HepG2 (cell line): ENCODE measurements around the gene RPA1. TPM values are rescaled to one million over a fixed set of nuclear protein-coding genes. Genes with fewer than 3 reads are reported as not detected.

ENCODE experiments used
- ATAC-seq: fragments of 200-7000 bp; cut with Tn5 transposase; 3 replicates; pipeline ENCODE4 v1.9.1; 2020; ENCODE audit warnings: mild to moderate bottlenecking, moderate library complexity
- BruUV-seq: library from RNA; stranded (reverse); fragments of 400-500 nt; replicated peaks from 2 replicates; lab custom pipeline; 2021; lab: Mats Ljungman, UMichigan
- CTCF ChIA-PET: fragments of 300-600 bp; formaldehyde crosslinking; extraction: SDS; loops from one replicate; lab custom pipeline; 2021; ENCODE audit warnings: low total read pairs, inconsistent platforms, low intra/inter-chr PET ratio; lab: Yijun Ruan, JAX
- POLR2A ChIA-PET: fragments of 350-600 bp; sonication (Branson Sonifier 250); formaldehyde crosslinking; loops from one replicate; lab custom pipeline; 2020; ENCODE audit warnings: antibody characterized with exemption, inconsistent platforms; lab: Yijun Ruan, JAX
- DNase-seq: peaks from one replicate; pipeline ENCODE4 v3.0.0-alpha.2; 2015; ENCODE audit warnings: low spot score
- FAIRE-seq: peaks from 3 replicates; lab custom pipeline; 2011; peaks lifted over from hg19 to GRCh38; lab: Jason Lieb, UNC
- H2AFZ ChIP-seq: one replicate; pipeline ENCODE4 v1.6.1; 2011; ENCODE audit warnings: low read length, inconsistent platforms
- H3K27ac ChIP-seq: fragments of 300-600 bp; 3 replicates; pipeline ENCODE4 v1.8.0; 2011; ENCODE audit warnings: mixed run types, mild to moderate bottlenecking, mixed read lengths, low read length, inconsistent platforms; ENCODE audit not compliant: insufficient read depth; ENCODE audit errors: extremely low read length
- H3K27me3 ChIP-seq, 2 experiments: fragments of 200-600 bp in 1 of 2; 2 replicates in 1 of 2; 3 replicates in 1 of 2; pipeline versions ENCODE4 v1.6.0 to v1.8.0; 2011; ENCODE audit warnings: low read length in 2 of 2, mild to moderate bottlenecking in 2 of 2, moderate library complexity in 2 of 2, inconsistent platforms in 1 of 2; ENCODE audit not compliant: insufficient read depth in 2 of 2, control insufficient read depth in 1 of 2
- H3K36me3 ChIP-seq, 2 experiments: fragments of 200-600 bp in 1 of 2; replicated peaks in 1 of 2; 2 replicates in 1 of 2; 3 replicates in 1 of 2; pipeline versions ENCODE4 v1.5.1 to v1.8.0; 2011; ENCODE audit warnings: low read length in 2 of 2, inconsistent platforms in 1 of 2; ENCODE audit not compliant: insufficient read depth in 2 of 2, control insufficient read depth in 1 of 2
- H3K4me1 ChIP-seq: 2 replicates; pipeline ENCODE4 v1.5.1; 2012; ENCODE audit warnings: low read length, inconsistent platforms; ENCODE audit not compliant: insufficient read depth
- H3K4me2 ChIP-seq: 2 replicates; pipeline ENCODE4 v1.6.0; 2011; ENCODE audit warnings: low read depth, low read length, inconsistent platforms
- H3K4me3 ChIP-seq, 3 experiments: fragments of 200-600 bp in 1 of 3; sonication (generic), shearing (Covaris generic) in 1 of 3; replicated peaks in 1 of 3; 2 replicates each; pipeline ENCODE4 v1.5.1; 2011 to 2016; ENCODE audit warnings: low read length in 3 of 3, inconsistent platforms in 2 of 3, low read depth in 2 of 3, mild to moderate bottlenecking in 2 of 3, control low read depth in 1 of 3, mixed read lengths in 1 of 3; ENCODE audit not compliant: insufficient read depth in 1 of 3
- H3K79me2 ChIP-seq: one replicate; pipeline ENCODE4 v1.6.1; 2011; ENCODE audit warnings: low read length, inconsistent platforms; ENCODE audit not compliant: insufficient read depth
- H3K9ac ChIP-seq: 2 replicates; pipeline ENCODE4 v1.6.0; 2011; ENCODE audit warnings: mild to moderate bottlenecking, low read depth, low read length, inconsistent platforms; ENCODE audit not compliant: insufficient read depth
- H3K9me3 ChIP-seq: 2 replicates; pipeline ENCODE4 v1.5.1; 2012; ENCODE audit warnings: mild to moderate bottlenecking, low read length
- H4K20me1 ChIP-seq: 2 replicates; pipeline ENCODE4 v1.6.0; 2011; ENCODE audit warnings: inconsistent platforms, mild to moderate bottlenecking, low read length, moderate library complexity; ENCODE audit not compliant: insufficient read depth
- AHR ChIP-seq: IDR thresholded peaks from 2 replicates; pipeline ENCODE4 v1.6.1; 2018; ENCODE audit warnings: missing genetic modification reagents, missing compliant biosample characterization
- ATRX ChIP-seq: sonication (generic); formaldehyde crosslinking; IDR thresholded peaks from 2 replicates; pipeline ENCODE4 v1.4.0; 2020; ENCODE audit warnings: missing genetic modification reagents, borderline replicate concordance
- HDAC2 ChIP-seq: sonication (generic); formaldehyde crosslinking; IDR thresholded peaks from 2 replicates; pipeline ENCODE4 v1.4.0; 2020; ENCODE audit warnings: missing genetic modification reagents
- PHF8 ChIP-seq: sonication (generic); formaldehyde crosslinking; IDR thresholded peaks from 2 replicates; pipeline ENCODE4 v1.5.0; 2020; ENCODE audit warnings: missing genetic modification reagents
- RORA ChIP-seq: sonication (generic); formaldehyde crosslinking; IDR thresholded peaks from 2 replicates; pipeline ENCODE4 v1.5.0; 2020; ENCODE audit warnings: mild to moderate bottlenecking, missing genetic modification reagents, moderate library complexity
- SP4 ChIP-seq: sonication (generic); formaldehyde crosslinking; IDR thresholded peaks from 2 replicates; pipeline ENCODE4 v1.8.1; 2023; ENCODE audit warnings: mild to moderate bottlenecking, missing genetic modification reagents
- ZNF460 ChIP-seq: sonication (generic); formaldehyde crosslinking; IDR thresholded peaks from 2 replicates; pipeline ENCODE4 v1.5.1; 2020; ENCODE audit warnings: missing genetic modification reagents, mild to moderate bottlenecking, borderline replicate concordance
- WGBS: methylation state at CpG from one replicate; pipeline ENCODE4 v1.1.6; 2017; ENCODE audit warnings: low lambda C conversion rate; 5-methylcytosine and 5-hydroxymethylcytosine counted together
- in situ Hi-C: cut with HindIII; loops from 2 replicates; pipeline ENCODE4 v1.10.0; 2017; ENCODE audit warnings: low pct_unique_long_range_greater_than_20kb; ENCODE audit not compliant: extremely low pct_ligation_motif_present
- intact Hi-C: fragments of 100-400 bp; cut with micrococcal nuclease; formaldehyde crosslinking; loops from one replicate; pipeline ENCODE4 v1.10.0; 2022; ENCODE audit not compliant: unreplicated experiment
- polyA plus RNA-seq, 8 experiments: library from polyadenylated mRNA; depleted of rRNA in 3 of 8; stranded (reverse) in 7 of 8; unstranded in 1 of 8; fragments of >200 nt; fragmentation: Illumina TruSeq in 4 of 8; extraction: Trizol in 4 of 8; gene quantifications; 2 replicates each; pipeline versions ENCODE4 v1.2.1 to v1.2.3, GENCODE V29; 2011 to 2016; ENCODE audit warnings: low read depth in 4 of 8, missing spikeins in 1 of 8, mixed read lengths in 1 of 8; ENCODE audit not compliant: insufficient read depth in 1 of 8
- total RNA-seq, 5 experiments: library from RNA; depleted of rRNA; stranded (reverse); fragments of >200 nt; fragmentation: Illumina TruSeq; extraction: Trizol; gene quantifications; 2 replicates each; pipeline ENCODE4 v1.2.3, GENCODE V29; 2016; ENCODE audit warnings: low read depth in 1 of 5
- TF ChIP-seq, protein P1 (sequence below): sonication (generic); formaldehyde crosslinking; IDR thresholded peaks from 2 replicates; pipeline ENCODE4 v1.4.0; 2020; ENCODE audit warnings: missing genetic modification reagents; ENCODE audit errors: not compliant biosample characterization

The RPA1 gene
- total and polyA plus RNA-seq, 2 of the 13 experiments (the other 11 are each of a cell fraction or from before 2014, with no cell fraction given), result 13.9 to 37.6 TPM

DNA sequence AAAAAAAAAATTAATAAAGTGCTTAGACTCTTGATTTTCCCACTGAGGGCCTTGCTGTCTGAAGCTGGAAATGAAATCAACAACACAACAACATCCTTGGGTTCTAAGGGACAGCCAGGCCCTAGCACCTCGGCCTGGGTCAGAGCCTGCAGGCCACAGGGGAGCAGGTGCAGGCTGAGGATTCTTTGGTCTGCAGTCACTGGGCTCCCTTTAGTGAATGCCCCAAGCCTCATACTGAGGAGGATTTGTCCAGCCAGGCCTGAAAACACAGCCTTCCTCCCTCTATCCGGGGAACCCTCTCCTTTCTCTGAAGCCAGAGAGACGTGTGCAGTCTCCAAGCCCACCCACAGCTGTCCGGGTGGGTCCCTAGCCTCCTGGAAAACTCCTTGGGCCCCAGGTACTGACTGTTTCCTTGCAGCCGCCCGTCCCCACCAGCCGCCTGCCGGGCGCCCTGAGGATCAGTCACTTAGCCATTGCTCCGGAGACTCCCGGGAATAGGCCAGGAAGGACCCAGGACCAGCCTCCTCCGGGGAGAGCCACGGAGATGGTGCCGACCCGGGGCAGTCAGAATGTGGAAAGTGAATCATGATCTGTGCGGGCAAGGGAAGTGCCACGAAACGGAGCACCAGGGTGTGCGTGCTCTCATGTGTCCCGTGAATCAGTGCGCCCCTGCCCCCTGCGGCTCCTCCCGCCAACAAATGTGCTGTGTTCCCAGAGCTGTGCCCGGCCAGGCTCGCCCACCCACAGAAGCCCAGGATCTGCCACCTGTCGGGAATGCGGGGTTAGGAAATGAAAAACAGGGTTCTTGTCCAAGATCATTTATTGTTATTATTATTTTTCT, 104.3 kb downstream of the RPA1 start:
- TF ChIP-seq ATRX (CRISPR knock-in tag), result no peak
- TF ChIP-seq RORA (CRISPR knock-in tag), result no peak
- TF ChIP-seq HDAC2 (CRISPR knock-in tag), result no peak
- TF ChIP-seq AHR, result no peak
- TF ChIP-seq PHF8 (CRISPR knock-in tag), result no peak
- TF ChIP-seq SP4 (CRISPR knock-in tag), result no peak
- TF ChIP-seq ZNF460 (CRISPR knock-in tag), result no peak
- TF ChIP-seq, protein P1, sequence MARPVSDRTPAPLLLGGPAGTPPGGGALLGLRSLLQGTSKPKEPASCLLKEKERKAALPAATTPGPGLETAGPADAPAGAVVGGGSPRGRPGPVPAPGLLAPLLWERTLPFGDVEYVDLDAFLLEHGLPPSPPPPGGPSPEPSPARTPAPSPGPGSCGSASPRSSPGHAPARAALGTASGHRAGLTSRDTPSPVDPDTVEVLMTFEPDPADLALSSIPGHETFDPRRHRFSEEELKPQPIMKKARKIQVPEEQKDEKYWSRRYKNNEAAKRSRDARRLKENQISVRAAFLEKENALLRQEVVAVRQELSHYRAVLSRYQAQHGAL, result no peak
- in situ Hi-C loops, result no loop called here
- Histone ChIP-seq H3K9me3 (no peaks in the 10 kb centered on the region), H3K9ac (no peak overlapping the region), H3K36me3 (no peaks in the 10 kb centered on the region), H2AFZ (no peak overlapping the region), H3K4me3 (no peak overlapping the region), H3K4me2 (no peak overlapping the region), H4K20me1 (no peaks in the 10 kb centered on the region), H3K27ac (no peak overlapping the region), H3K79me2 (no peaks in the 10 kb centered on the region), H3K4me1 (peaks cover 7% of the 10 kb centered on the region; the same call in 1 of the 2 replicates), H3K27me3 (peaks cover 26 to 69% of the 10 kb centered on the region in 2 experiments; a peak in 4 of 5 replicates)
- no peak for DNase-seq
- WGBS, result 29% methylated on average over 5 of the region's 27 CpGs
- ChIA-PET POLR2A (no interaction called here), CTCF (no interaction called here)
- BruUV-seq, result no TSS peak
- intact Hi-C loops, result loop anchor here (2.0 kb wide), 1 partner anchor 15 kb away; no protein-coding TSS in a partner anchor
- FAIRE-seq, result no peak
- ATAC-seq, result no peak
